Upper lobe of right lung (tissue), 1 donor: ENCODE results near the gene PKD2. TPM values are rescaled to one million over a fixed set of nuclear protein-coding genes. Genes with fewer than 3 reads are reported as not detected.
A peak's percentile ranks its signal among the peaks of the same experiment; 100 is the strongest.

Experiments used
- ATAC-seq: fragments of 200-7000 bp; cut with Tn5 transposase; one replicate; pipeline ENCODE4 v1.9.1; 2020; ENCODE audit warnings: mild to moderate bottlenecking, moderate library complexity
- DNase-seq: peaks from one replicate; pipeline ENCODE4 v3.0.0-alpha.2; 2020
- H3K27ac ChIP-seq: fragments of 200-600 bp; one replicate; pipeline ENCODE4 v1.8.0; 2022
- H3K27me3 ChIP-seq: fragments of 200-600 bp; one replicate; pipeline ENCODE4 v1.8.0; 2022; ENCODE audit warnings: mild to moderate bottlenecking
- H3K36me3 ChIP-seq: fragments of 200-600 bp; one replicate; pipeline ENCODE4 v1.8.0; 2022
- H3K4me1 ChIP-seq: fragments of 200-600 bp; one replicate; pipeline ENCODE4 v1.8.0; 2022
- H3K4me3 ChIP-seq: fragments of 200-600 bp; one replicate; pipeline ENCODE4 v1.8.0; 2022; ENCODE audit warnings: mild to moderate bottlenecking
- H3K9me3 ChIP-seq: fragments of 200-600 bp; one replicate; pipeline ENCODE4 v1.8.0; 2022
- CTCF ChIP-seq: fragments of 200-600 bp; IDR thresholded peaks from one replicate; pipeline ENCODE4 v1.8.0; 2022; ENCODE audit warnings: antibody characterized with exemption
- intact Hi-C: fragments of 100-400 bp; cut with DNase I; formaldehyde crosslinking; loops from one replicate; pipeline ENCODE4 v1.11.0; 2022
- total RNA-seq: library from RNA; stranded (reverse); fragmentation: NEBNext Ultra II Directional; extraction: Animal tissue kit (Norgen Biotek cat#: 25700); gene quantifications from one replicate; pipeline ENCODE4 v1.2.1, GENCODE V29; 2021
- donor health status: DM: no; HTN: yes; CAD: no; lungs with severe emphysema.

The PKD2 gene
- total RNA-seq, 1 donor from 2014 or later: 37.8 TPM

GRCh38 chr4:88003261-88003660, 4.2 kb upstream of the PKD2 start:
- ATAC-seq (no peak), DNase-seq (no peak)
- Histone ChIP-seq H3K36me3 (no peaks in the 10 kb centered on the region), H3K27ac (no peak overlapping the region), H3K27me3 (no peaks in the 10 kb centered on the region), H3K9me3 (no peaks in the 10 kb centered on the region), H3K4me3 (no peak overlapping the region), H3K4me1 (peaks cover 5% of the 10 kb centered on the region)
- intact Hi-C loops: no loop called here
- TF ChIP-seq CTCF: no peak

GRCh38 chr4:88005076-88005475, 2.4 kb upstream of the PKD2 start:
- TF ChIP-seq CTCF: no peak
- H3K27me3 ChIP-seq: no peaks in the 10 kb centered on the region
- H3K36me3 ChIP-seq: no peaks in the 10 kb centered on the region
- no peak overlapping the region for H3K4me3 ChIP-seq
- no peak overlapping the region for H3K27ac ChIP-seq
- H3K9me3 ChIP-seq: no peaks in the 10 kb centered on the region
- ATAC-seq: no peak
- DNase-seq: no peak
- intact Hi-C loops: no loop called here
- peaks cover 18% of the 10 kb centered on the region for H3K4me1 ChIP-seq

- Histone ChIP-seq H3K27ac (no peak overlapping the region), H3K4me1 (peaks cover 27% of the 10 kb centered on the region), H3K27me3 (no peaks in the 10 kb centered on the region), H3K9me3 (no peaks in the 10 kb centered on the region), H3K4me3 (no peak overlapping the region), H3K36me3 (no peaks in the 10 kb centered on the region)
- DNase-seq: no peak
- no peak for ATAC-seq
- no peak for TF ChIP-seq CTCF
- intact Hi-C loops: no loop called here
Observed at GRCh38 chr4:88005946-88006345, 1.5 kb upstream of the PKD2 start.

- intact Hi-C loops: no loop called here
- Histone ChIP-seq H3K9me3 (no peaks in the 10 kb centered on the region), H3K4me1 (peaks cover 32% of the 10 kb centered on the region), H3K27ac (no peak overlapping the region), H3K4me3 (peak overlapping the region; percentile 77), H3K36me3 (no peaks in the 10 kb centered on the region), H3K27me3 (no peaks in the 10 kb centered on the region)
- ATAC-seq: no peak
- TF ChIP-seq CTCF: no peak
- no peak for DNase-seq
Observed at GRCh38 chr4:88006956-88007303, 505 bp upstream of the PKD2 start.

- peak; percentile 54 for ATAC-seq
Observed at GRCh38 chr4:88008122-88008742, 797 bp downstream of the PKD2 start.

More at GRCh38 chr4:88008122-88008742, 797 bp downstream of the PKD2 start:
- H3K27ac ChIP-seq: peak overlapping the region; percentile 60
- peak overlapping the region; percentile 77 for H3K4me3 ChIP-seq
- H3K27me3 ChIP-seq: no peaks in the 10 kb centered on the region
- TF ChIP-seq CTCF: no peak
- intact Hi-C loops: no loop called here
- DNase-seq: peak; percentile 72
- peaks cover 32% of the 10 kb centered on the region for H3K4me1 ChIP-seq
- no peaks in the 10 kb centered on the region for H3K36me3 ChIP-seq
- no peaks in the 10 kb centered on the region for H3K9me3 ChIP-seq
